Karpas-422 (cell line): ENCODE measurements around the gene TCFL5. TPM values are rescaled to one million over a fixed set of nuclear protein-coding genes. Genes with fewer than 3 reads are reported as not detected.

Experiments
- DNase-seq: peaks from one replicate; pipeline ENCODE4 v3.0.0-alpha.2; 2015
- H2AFZ ChIP-seq: fragments of 200-600 bp; sonication (generic); 2 replicates; pipeline ENCODE4 v1.6.1; 2014; ENCODE audit warnings: antibody characterized with exemption, low read length, mixed read lengths
- H3K27ac ChIP-seq: fragments of 200-600 bp; sonication (generic); 2 replicates; pipeline ENCODE4 v1.5.1; 2014; ENCODE audit warnings: mild to moderate bottlenecking, low read length, moderate library complexity
- H3K27me3 ChIP-seq: fragments of 200-600 bp; sonication (generic); 2 replicates; pipeline ENCODE4 v1.6.1; 2014; ENCODE audit warnings: low read length, mixed read lengths
- H3K36me3 ChIP-seq: fragments of 200-600 bp; sonication (generic); 2 replicates; pipeline ENCODE4 v1.6.1; 2014; ENCODE audit warnings: low read length, mixed read lengths; ENCODE audit not compliant: insufficient read depth
- H3K4me1 ChIP-seq: fragments of 200-600 bp; sonication (generic); 2 replicates; pipeline ENCODE4 v1.6.1; 2014; ENCODE audit warnings: mild to moderate bottlenecking, low read length, mixed read lengths
- H3K4me2 ChIP-seq: fragments of 200-600 bp; sonication (generic); 2 replicates; pipeline ENCODE4 v1.6.1; 2014; ENCODE audit warnings: low read length, low read depth, mild to moderate bottlenecking; ENCODE audit not compliant: poor library complexity, severe bottlenecking
- H3K4me3 ChIP-seq: fragments of 200-600 bp; sonication (generic); 2 replicates; pipeline ENCODE4 v1.5.1; 2014; ENCODE audit warnings: mild to moderate bottlenecking, antibody characterized with exemption, low read length, mixed read lengths
- H3K79me2 ChIP-seq: fragments of 200-600 bp; sonication (generic); 2 replicates; pipeline ENCODE4 v1.6.1; 2014; ENCODE audit warnings: mild to moderate bottlenecking, low read length, mixed read lengths
- H3K9ac ChIP-seq: fragments of 200-600 bp; sonication (generic); 2 replicates; pipeline ENCODE4 v1.6.0; 2014; ENCODE audit warnings: low read length
- H3K9me2 ChIP-seq: fragments of 200-600 bp; sonication (generic), shearing (Covaris generic); replicated peaks from 2 replicates; pipeline ENCODE4 v1.6.0; 2014; ENCODE audit warnings: mild to moderate bottlenecking, low read length, moderate library complexity; ENCODE audit not compliant: insufficient read depth
- H3K9me3 ChIP-seq: fragments of 300-700, 200-600 bp; sonication (generic); 2 replicates; pipeline ENCODE4 v1.6.1; 2014; ENCODE audit warnings: low read length, mixed read lengths
- H4K20me1 ChIP-seq: fragments of 200-600 bp; sonication (generic); 2 replicates; pipeline ENCODE4 v1.6.1; 2014; ENCODE audit warnings: mild to moderate bottlenecking, antibody characterized with exemption, low read length, low read depth; ENCODE audit not compliant: insufficient read depth
- total RNA-seq: library from RNA; depleted of rRNA; stranded (reverse); fragments of >200 nt; shearing (Covaris generic); gene quantifications from 2 replicates; pipeline ENCODE4 v1.2.3, GENCODE V29; 2014; ENCODE audit warnings: low replicate concordance

TCFL5 gene
- total RNA-seq, 1 experiment from 2014 or later: 11.5 TPM

DNA sequence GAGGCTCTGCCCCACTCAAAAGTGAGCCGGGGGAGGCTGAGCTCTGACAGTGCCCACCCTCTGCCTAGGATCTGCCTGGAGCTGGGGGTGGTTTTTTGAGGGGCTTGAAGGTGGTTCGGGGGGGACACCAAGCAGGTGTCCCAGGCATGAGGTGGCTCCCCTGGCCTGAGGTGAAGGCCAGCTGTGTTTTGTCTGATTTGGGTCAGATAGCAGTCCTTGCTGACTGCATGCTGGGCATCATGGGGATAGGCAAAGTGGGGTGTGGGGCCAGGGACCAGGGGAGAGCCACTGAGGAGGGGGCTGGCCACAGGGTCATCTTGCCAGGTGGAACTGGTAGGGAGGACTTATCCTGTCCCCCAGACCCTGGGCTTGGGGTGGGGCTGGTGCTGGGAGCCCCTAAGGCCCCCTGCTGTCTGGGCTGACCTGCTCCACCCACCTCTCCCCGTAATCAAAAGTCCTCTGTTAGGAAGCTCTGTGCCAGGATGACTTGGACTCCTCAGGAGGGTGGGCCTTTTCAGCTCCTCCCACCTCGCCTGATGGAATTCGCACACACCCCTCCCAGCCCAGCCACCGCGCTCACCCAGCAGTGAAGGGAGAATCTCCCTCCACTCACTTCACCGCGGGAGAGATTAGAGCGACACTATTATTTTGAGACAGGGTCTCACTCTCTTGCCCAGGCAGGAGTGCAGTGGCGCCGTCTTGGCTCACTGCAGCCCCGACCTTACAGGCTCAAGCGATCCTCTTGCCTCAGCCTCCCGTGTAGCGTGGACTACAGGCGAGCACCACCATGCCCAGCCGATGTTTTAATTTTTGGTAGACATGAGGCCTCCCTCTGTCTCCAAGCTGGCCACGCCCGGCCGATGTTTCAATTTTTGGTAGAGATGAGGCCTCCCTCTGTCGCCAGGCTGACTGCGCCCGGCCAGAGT lies 46.3 kb downstream of the TCFL5 start:
- Histone ChIP-seq H3K36me3 (no peaks in the 10 kb centered on the region; the same call in 1 of the 2 replicates), H3K4me2 (no peak overlapping the region), H4K20me1 (peaks cover 9% of the 10 kb centered on the region; the same call in 1 of the 2 replicates), H3K4me3 (no peak overlapping the region), H3K4me1 (no peaks in the 10 kb centered on the region), H2AFZ (no peak overlapping the region), H3K79me2 (no peaks in the 10 kb centered on the region), H3K27ac (no peak overlapping the region), H3K9ac (no peak overlapping the region), H3K9me3 (no peaks in the 10 kb centered on the region), H3K27me3 (no peaks in the 10 kb centered on the region), H3K9me2 (no peaks in the 10 kb centered on the region)
- no peak for DNase-seq

- H3K27me3 ChIP-seq: no peaks in the 10 kb centered on the region
- DNase-seq: no peak
- peaks cover 12% of the 10 kb centered on the region; the same call in 1 of the 2 replicates for H4K20me1 ChIP-seq
- no peaks in the 10 kb centered on the region for H3K4me1 ChIP-seq
- H3K27ac ChIP-seq: no peak overlapping the region
- no peaks in the 10 kb centered on the region for H3K9me3 ChIP-seq
- no peak overlapping the region for H3K4me3 ChIP-seq
- no peaks in the 10 kb centered on the region for H3K9me2 ChIP-seq
- no peak overlapping the region for H3K9ac ChIP-seq
- H2AFZ ChIP-seq: no peak overlapping the region
- no peaks in the 10 kb centered on the region for H3K79me2 ChIP-seq
- H3K36me3 ChIP-seq: peaks cover 6% of the 10 kb centered on the region; the same call in 1 of the 2 replicates
- H3K4me2 ChIP-seq: no peak overlapping the region
Measured at GRCh38 chr20:62814709-62815065, 46.9 kb downstream of the TCFL5 start.

- no peak overlapping the region for H2AFZ ChIP-seq
- no peak overlapping the region for H3K9ac ChIP-seq
- no peaks in the 10 kb centered on the region for H3K9me3 ChIP-seq
- no peak overlapping the region for H3K4me3 ChIP-seq
- H3K4me2 ChIP-seq: no peak overlapping the region
- H3K9me2 ChIP-seq: no peaks in the 10 kb centered on the region
- H3K27me3 ChIP-seq: no peaks in the 10 kb centered on the region
- peak; percentile 68 for DNase-seq
- H3K36me3 ChIP-seq: peaks cover 11% of the 10 kb centered on the region
- H4K20me1 ChIP-seq: peaks cover 17% of the 10 kb centered on the region; the same call in 1 of the 2 replicates
- H3K79me2 ChIP-seq: no peaks in the 10 kb centered on the region
- no peaks in the 10 kb centered on the region for H3K4me1 ChIP-seq
- no peak overlapping the region for H3K27ac ChIP-seq
Measured at GRCh38 chr20:62814060-62814708, 47.4 kb downstream of the TCFL5 start.

DNA sequence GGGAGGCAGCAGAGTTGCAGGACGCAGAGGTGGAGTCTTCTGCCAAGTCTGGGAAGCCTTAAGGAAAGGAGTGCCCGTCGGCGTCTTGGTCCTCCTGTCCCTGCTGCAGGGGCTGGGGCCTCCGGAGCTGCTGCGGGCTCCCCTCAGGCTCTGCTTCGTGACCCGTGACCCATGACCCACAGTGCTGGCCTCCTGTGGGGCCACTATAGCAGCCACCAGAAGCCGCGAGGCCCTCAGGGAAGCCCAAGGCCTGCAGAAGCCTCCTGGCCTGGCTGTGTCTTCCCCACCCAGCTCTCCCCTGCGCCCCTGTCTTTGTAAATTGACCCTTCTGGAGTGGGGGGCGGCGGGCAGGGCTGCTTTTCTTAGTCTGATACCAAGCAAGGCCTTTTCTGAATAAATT lies 48.0 kb downstream of the TCFL5 start:
- H3K36me3 ChIP-seq: peaks cover 14% of the 10 kb centered on the region

DNA sequence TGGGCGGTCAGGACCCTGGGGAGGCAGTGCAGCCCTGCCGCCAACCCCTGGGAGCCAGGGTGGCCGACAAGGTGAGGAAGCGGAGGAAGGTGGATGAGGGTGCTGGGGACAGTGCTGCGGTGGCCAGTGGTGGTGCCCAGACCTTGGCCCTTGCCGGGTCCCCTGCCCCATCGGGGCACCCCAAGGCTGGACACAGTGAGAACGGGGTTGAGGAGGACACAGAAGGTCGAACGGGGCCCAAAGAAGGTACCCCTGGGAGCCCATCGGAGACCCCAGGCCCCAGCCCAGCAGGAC lies 48.8 kb downstream of the TCFL5 start:
- Histone ChIP-seq H4K20me1 (peaks cover 19% of the 10 kb centered on the region; the same call in 1 of the 2 replicates), H3K27me3 (no peaks in the 10 kb centered on the region), H3K4me2 (no peak overlapping the region), H3K9me3 (no peaks in the 10 kb centered on the region), H3K9me2 (no peaks in the 10 kb centered on the region), H3K36me3 (peaks cover 14% of the 10 kb centered on the region), H2AFZ (no peak overlapping the region), H3K27ac (no peak overlapping the region), H3K4me3 (no peak overlapping the region), H3K9ac (no peak overlapping the region), H3K4me1 (peaks cover 2% of the 10 kb centered on the region), H3K79me2 (no peaks in the 10 kb centered on the region)
- DNase-seq: no peak

More for the DNA sequence above, 48.0 kb downstream of the TCFL5 start:
- Histone ChIP-seq H3K9me3 (no peaks in the 10 kb centered on the region), H3K79me2 (no peaks in the 10 kb centered on the region), H3K27ac (no peak overlapping the region), H3K27me3 (no peaks in the 10 kb centered on the region), H3K4me3 (no peak overlapping the region), H4K20me1 (peaks cover 18% of the 10 kb centered on the region; the same call in 1 of the 2 replicates), H3K9me2 (no peaks in the 10 kb centered on the region), H3K4me2 (no peak overlapping the region), H3K9ac (no peak overlapping the region), H3K4me1 (no peaks in the 10 kb centered on the region), H2AFZ (no peak overlapping the region)
- DNase-seq: no peak

- Histone ChIP-seq H3K4me3 (no peak overlapping the region), H3K79me2 (no peaks in the 10 kb centered on the region), H3K27me3 (no peaks in the 10 kb centered on the region), H3K9me2 (no peaks in the 10 kb centered on the region), H3K4me2 (no peak overlapping the region), H3K9me3 (no peaks in the 10 kb centered on the region), H4K20me1 (peaks cover 24% of the 10 kb centered on the region), H3K36me3 (peaks cover 14% of the 10 kb centered on the region), H3K9ac (no peak overlapping the region), H2AFZ (no peak overlapping the region), H3K4me1 (peaks cover 7% of the 10 kb centered on the region), H3K27ac (no peak overlapping the region)
- no peak for DNase-seq
Measured at GRCh38 chr20:62812181-62812906, 49.3 kb downstream of the TCFL5 start.

DNA sequence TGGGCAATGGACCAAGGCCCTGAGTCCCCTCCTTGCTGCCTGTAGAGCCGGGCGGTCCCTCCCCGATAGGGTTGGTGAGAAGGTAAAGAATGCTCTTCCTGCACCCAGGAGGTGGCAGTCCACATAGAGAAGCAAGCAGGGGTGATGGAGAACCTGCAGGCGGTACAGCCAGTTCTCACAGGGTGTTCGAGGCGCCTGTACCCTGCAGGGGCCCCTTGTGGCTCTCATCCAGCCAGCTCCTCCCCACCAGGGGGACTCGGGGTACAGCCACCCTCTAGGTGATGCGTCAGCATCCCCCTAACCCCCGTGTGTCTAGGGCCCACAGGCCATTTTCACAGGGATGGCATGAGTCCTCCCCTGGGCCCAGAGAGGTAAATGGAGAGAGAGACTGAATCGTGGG lies 49.9 kb downstream of the TCFL5 start:
- Histone ChIP-seq H3K9me3 (no peaks in the 10 kb centered on the region), H3K27me3 (no peaks in the 10 kb centered on the region), H3K4me3 (no peak overlapping the region), H4K20me1 (peaks cover 30% of the 10 kb centered on the region), H3K9me2 (no peaks in the 10 kb centered on the region), H3K27ac (no peak overlapping the region), H3K9ac (no peak overlapping the region), H3K36me3 (peaks cover 14% of the 10 kb centered on the region), H3K4me2 (no peak overlapping the region), H3K4me1 (peaks cover 13% of the 10 kb centered on the region), H3K79me2 (peaks cover 3% of the 10 kb centered on the region), H2AFZ (no peak overlapping the region)
- DNase-seq: no peak

GRCh38 chr20:62811320-62811719 lies 50.3 kb downstream of the TCFL5 start:
- peaks cover 14% of the 10 kb centered on the region for H3K36me3 ChIP-seq
- H3K79me2 ChIP-seq: peaks cover 7% of the 10 kb centered on the region
- H3K9me3 ChIP-seq: no peaks in the 10 kb centered on the region
- no peak overlapping the region for H3K4me3 ChIP-seq
- peaks cover 17% of the 10 kb centered on the region for H3K4me1 ChIP-seq
- H2AFZ ChIP-seq: no peak overlapping the region
- no peaks in the 10 kb centered on the region for H3K9me2 ChIP-seq
- DNase-seq: no peak
- no peaks in the 10 kb centered on the region for H3K27me3 ChIP-seq
- H4K20me1 ChIP-seq: peaks cover 34% of the 10 kb centered on the region
- no peak overlapping the region for H3K4me2 ChIP-seq
- H3K27ac ChIP-seq: no peak overlapping the region
- no peak overlapping the region for H3K9ac ChIP-seq
